ENCODE results near the gene RAMP3. TPM values are rescaled to one million over a fixed set of nuclear protein-coding genes. Genes with fewer than 3 reads are reported as not detected.

Gene RAMP3
- polyA plus RNA-seq, 1 donor (not counting 4 experiments of a cell fraction or from before 2014, with no cell fraction given), result not detected

- Histone ChIP-seq H3K4me2 (ENCODE audit: control insufficient read depth, extremely low read depth, insufficient read depth, low read depth, low read length) (no peak overlapping the region), H3K4me3 (ENCODE audit: control insufficient read depth in 2 of 3, extremely low read depth in 1 of 3, insufficient read depth in 2 of 3, low read depth in 1 of 3, low read length in 3 of 3) (no peak overlapping the region), H4K20me1 (ENCODE audit: control insufficient read depth, extremely low read depth, insufficient read depth, low read length) (no peaks in the 10 kb centered on the region), H3K36me3 (ENCODE audit: control insufficient read depth in 2 of 2, extremely low read depth in 1 of 2, insufficient read depth in 2 of 2, low read length in 2 of 2) (no peaks in the 10 kb centered on the region), H2AFZ (ENCODE audit: control insufficient read depth, low read length) (no peak overlapping the region), H3K4me1 (ENCODE audit: control insufficient read depth, extremely low read depth, insufficient read depth, low read length) (peaks cover 8% of the 10 kb centered on the region), H3K9me3 (ENCODE audit: control insufficient read depth, low read depth, low read length) (no peaks in the 10 kb centered on the region), H3K9ac (ENCODE audit: control insufficient read depth, extremely low read depth, insufficient read depth, low read length) (no peak overlapping the region), H3K27ac (ENCODE audit: control insufficient read depth, insufficient read depth, low read length) (no peak overlapping the region), H3K79me2 (ENCODE audit: control insufficient read depth, insufficient read depth, low read length) (no peaks in the 10 kb centered on the region), H3K9me1 (ENCODE audit: control insufficient read depth, extremely low read depth, insufficient read depth, low read length) (no peaks in the 10 kb centered on the region), H3K27me3 (ENCODE audit: control insufficient read depth, extremely low read depth, insufficient read depth, low read length) (no peaks in the 10 kb centered on the region)
- FAIRE-seq, result no peak
- dilution Hi-C loops (cut with MboI; ENCODE audit: extremely low pct_ligation_motif_present, low sequenced_read_pairs), result no loop called here
- DNase-seq (ENCODE audit: low read depth, low spot score), result no peak
- TF ChIP-seq EZH2 (IDR thresholded peaks at IDR 0.05; ENCODE audit: low read length) (no peak), CTCF (optimal IDR thresholded peaks at IDR 0.05 in 1 of 3, IDR thresholded peaks at IDR 0.05 in 1 of 3, conservative IDR thresholded peaks at IDR 0.05 in 1 of 3; ENCODE audit: extremely low read depth in 1 of 3, insufficient read depth in 2 of 3, low read length in 3 of 3) (no peak)
These were observed 41.9 kb downstream of the RAMP3 start for GRCh38 chr7:45199506-45199905.

- H3K27me3 ChIP-seq (ENCODE audit: control insufficient read depth, extremely low read depth, insufficient read depth, low read length), result peaks cover 3% of the 10 kb centered on the region
- H3K27ac ChIP-seq (ENCODE audit: control insufficient read depth, insufficient read depth, low read length), result no peak overlapping the region
- no peak for TF ChIP-seq CTCF (optimal IDR thresholded peaks at IDR 0.05 in 1 of 3, IDR thresholded peaks at IDR 0.05 in 1 of 3, conservative IDR thresholded peaks at IDR 0.05 in 1 of 3; ENCODE audit: extremely low read depth in 1 of 3, insufficient read depth in 2 of 3, low read length in 3 of 3)
- no peak for TF ChIP-seq EZH2 (IDR thresholded peaks at IDR 0.05; ENCODE audit: low read length)
- no peak overlapping the region for H3K9ac ChIP-seq (ENCODE audit: control insufficient read depth, extremely low read depth, insufficient read depth, low read length)
- H4K20me1 ChIP-seq (ENCODE audit: control insufficient read depth, extremely low read depth, insufficient read depth, low read length), result no peaks in the 10 kb centered on the region
- H3K4me3 ChIP-seq (ENCODE audit: control insufficient read depth in 2 of 3, extremely low read depth in 1 of 3, insufficient read depth in 2 of 3, low read depth in 1 of 3, low read length in 3 of 3), result no peak overlapping the region
- no peak overlapping the region for H2AFZ ChIP-seq (ENCODE audit: control insufficient read depth, low read length)
- no peaks in the 10 kb centered on the region for H3K36me3 ChIP-seq (ENCODE audit: control insufficient read depth in 2 of 2, extremely low read depth in 1 of 2, insufficient read depth in 2 of 2, low read length in 2 of 2)
- dilution Hi-C loops (cut with MboI; ENCODE audit: extremely low pct_ligation_motif_present, low sequenced_read_pairs), result no loop called here
- no peak overlapping the region for H3K4me2 ChIP-seq (ENCODE audit: control insufficient read depth, extremely low read depth, insufficient read depth, low read depth, low read length)
- no peaks in the 10 kb centered on the region for H3K9me3 ChIP-seq (ENCODE audit: control insufficient read depth, low read depth, low read length)
- H3K9me1 ChIP-seq (ENCODE audit: control insufficient read depth, extremely low read depth, insufficient read depth, low read length), result no peaks in the 10 kb centered on the region
- no peaks in the 10 kb centered on the region for H3K79me2 ChIP-seq (ENCODE audit: control insufficient read depth, insufficient read depth, low read length)
- no peak for DNase-seq (ENCODE audit: low read depth, low spot score)
- H3K4me1 ChIP-seq (ENCODE audit: control insufficient read depth, extremely low read depth, insufficient read depth, low read length), result peaks cover 11% of the 10 kb centered on the region
- FAIRE-seq, result no peak
These were observed 45.0 kb downstream of the RAMP3 start for GRCh38 chr7:45202625-45203024.

Data from keratinocyte (primary cell).